HG03103 (cell line): ENCODE measurements around the gene SUOX.
A peak's percentile ranks its signal among the peaks of the same experiment; 100 is the strongest.
"Not testable (repeated sequence)": the region's sequence is repeated elsewhere in the genome, so short reads cannot be mapped to it uniquely, and the experiment has no call there.

Source experiments
- ATAC-seq: cut with Tn5 transposase; IDR thresholded peaks from one replicate; pipeline ENCODE4 v1.9.1; 2021; ENCODE audit warnings: low read depth; ENCODE audit not compliant: unreplicated experiment

Gene SUOX

DNA sequence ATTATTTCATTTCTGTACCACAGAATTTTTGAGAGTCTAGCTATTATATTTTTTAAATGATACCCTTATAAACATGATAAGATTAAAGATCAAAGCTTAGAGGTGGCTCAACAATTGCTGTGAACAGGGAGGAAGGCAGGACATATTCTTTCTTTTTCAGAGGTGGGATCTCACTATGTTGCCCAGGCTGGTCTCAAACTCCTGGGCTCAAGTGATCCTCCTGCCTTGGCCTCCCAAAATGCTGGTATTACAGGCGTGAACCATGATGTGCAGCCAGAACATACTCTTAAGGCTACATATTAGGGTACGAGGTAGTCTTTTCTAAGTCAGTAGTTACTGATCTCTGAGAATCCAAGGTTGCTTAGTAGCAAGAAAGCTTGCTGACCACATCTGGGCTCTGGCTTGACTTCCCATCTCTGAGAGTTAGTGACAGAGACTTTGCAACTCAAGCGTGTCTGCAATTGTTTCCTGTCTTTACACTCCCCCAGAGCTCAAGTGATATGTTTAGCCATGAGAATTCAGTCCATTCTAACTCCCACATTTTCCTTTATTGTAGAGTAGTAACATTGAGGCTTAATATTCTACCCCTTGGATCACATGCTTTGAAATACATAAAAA lies 14.6 kb upstream of the SUOX start:
- ATAC-seq, result peak; percentile 97

DNA sequence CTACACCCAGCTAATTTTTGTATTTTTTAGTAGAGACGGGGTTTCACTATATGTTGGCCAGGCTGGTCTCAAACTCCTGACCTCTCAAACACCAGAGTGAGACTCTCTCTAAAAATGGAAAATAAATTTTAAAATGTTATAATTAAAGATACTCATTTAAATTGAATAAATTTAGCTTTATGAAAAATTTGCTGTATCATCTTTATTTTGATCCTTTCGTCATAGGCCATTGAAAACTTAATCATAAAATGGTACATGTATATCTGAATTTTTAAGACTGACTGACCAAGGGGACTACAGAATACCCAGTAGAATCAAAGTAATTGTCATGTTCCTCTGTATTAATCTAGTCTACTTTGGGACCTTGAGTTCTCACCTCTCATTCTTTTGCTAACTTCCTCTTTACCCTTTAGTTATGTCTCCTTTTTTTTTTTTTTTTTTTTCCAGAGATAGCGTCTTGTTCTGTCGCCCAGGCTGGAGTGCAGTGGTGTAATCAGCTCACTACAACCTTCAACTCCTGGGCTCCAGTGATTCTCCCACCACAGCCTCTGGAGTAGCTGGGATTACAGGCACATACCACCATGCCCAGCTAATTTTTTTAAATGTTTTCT lies 13.7 kb upstream of the SUOX start:
- no peak for ATAC-seq

- no peak for ATAC-seq
These were observed 12.2 kb upstream of the SUOX start for GRCh38 chr12:55984861-55985260.

DNA sequence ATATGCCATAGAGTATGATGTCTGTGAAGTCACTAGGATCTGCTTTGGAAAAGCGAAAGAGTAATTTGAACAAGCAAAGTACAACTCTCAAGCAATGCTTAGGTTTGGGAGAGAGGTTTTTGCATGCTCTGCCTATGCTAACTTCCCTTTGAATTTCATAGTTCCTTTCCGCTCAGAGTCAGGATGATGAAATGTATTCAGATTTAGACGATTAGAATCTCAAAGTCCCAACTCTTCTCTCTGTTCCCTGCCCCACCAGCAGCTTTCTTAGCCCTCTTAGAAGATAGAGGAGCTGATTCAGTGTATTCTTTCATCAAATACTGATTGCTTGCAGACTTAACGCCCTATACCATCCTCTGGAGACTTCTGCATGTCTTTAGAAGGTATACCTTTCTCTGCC lies 11.7 kb upstream of the SUOX start:
- no peak for ATAC-seq

DNA sequence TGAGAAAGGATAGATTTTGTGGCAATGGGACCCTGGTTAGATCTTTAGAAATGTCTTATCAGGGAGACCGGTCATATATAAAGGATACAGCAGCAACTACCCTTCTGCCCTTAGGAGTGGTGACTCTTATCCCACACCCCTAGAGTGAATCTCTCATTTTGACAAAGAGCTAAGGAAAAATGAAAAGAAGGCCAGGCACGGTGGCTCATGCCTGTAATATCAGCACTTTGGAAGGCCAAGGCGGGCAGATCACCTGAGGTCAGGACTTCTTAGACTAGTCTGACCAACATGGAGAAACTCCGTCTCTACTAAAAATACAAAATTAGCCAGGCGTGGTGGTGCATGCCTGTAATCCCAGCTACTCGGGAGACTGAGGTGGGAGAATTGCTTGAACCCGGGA lies 11.1 kb upstream of the SUOX start:
- ATAC-seq, result not testable (repeated sequence)

GRCh38 chr12:55991110-55991509 lies 6.0 kb upstream of the SUOX start:
- no peak for ATAC-seq

- no peak for ATAC-seq
These were observed 3.7 kb upstream of the SUOX start for GRCh38 chr12:55993230-55993853.

DNA sequence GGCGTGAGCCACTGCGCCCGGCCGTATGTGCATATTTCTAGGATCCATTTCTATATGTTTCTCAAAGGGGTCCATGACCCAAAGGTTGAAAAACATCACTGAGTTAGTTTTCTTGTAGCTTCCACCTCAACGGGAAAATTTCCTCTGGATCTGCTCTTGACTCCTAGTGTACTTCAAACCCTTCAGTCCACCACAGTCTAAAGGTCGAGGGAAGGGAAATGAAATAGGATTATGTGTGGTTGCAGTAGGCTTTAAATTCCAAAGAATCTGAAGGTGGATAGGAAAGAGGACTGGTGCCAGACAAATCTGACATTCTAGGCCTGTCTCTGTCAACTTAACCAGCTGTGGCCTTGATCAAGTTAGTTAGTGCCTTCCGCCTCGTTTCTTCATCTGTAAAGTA lies 1.7 kb upstream of the SUOX start:
- ATAC-seq, result no peak

- ATAC-seq, result no peak
These were observed 818 bp upstream of the SUOX start for GRCh38 chr12:55996201-55996714.

DNA sequence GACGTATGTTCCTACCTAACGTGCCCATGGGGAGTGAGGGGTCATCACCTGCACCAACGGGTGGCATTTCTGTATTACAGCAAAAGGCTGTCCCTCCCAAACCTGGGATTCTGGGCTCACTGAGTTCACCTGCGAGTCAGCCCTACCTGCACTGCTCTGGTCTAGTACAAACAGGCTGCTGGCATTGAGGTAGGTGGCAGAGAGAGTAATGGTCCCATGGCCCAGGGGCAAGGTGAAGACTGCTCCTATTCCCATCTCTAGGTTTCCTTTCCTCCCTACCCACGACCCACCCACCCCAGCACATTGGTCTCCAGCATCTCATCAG lies 421 bp downstream of the SUOX start:
- ATAC-seq, result no peak

DNA sequence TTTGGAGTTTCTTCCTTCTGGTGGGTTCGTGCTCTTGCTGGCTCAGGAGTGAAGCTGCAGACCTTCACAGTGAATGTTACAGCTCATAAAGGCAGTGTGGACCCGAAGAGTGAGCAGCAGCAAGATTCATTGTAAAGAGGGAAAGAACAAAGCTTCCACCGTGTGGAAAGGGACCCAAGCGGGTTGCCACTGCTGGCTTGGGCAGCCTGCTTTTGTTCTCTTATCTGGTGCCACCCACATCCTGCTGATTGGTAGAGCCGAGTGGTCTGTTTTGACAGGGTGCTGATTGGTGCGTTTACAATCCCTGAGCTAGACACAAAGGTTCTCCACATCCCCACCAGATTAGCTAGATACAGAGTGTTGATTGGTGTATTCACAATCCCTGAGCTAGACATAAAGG lies 2.4 kb downstream of the SUOX start:
- not testable (repeated sequence) for ATAC-seq

- ATAC-seq, result not testable (repeated sequence)
These were observed 3.0 kb downstream of the SUOX start for GRCh38 chr12:55999999-56000540.

GRCh38 chr12:56001487-56002100 lies 4.5 kb downstream of the SUOX start:
- ATAC-seq, result no peak

DNA sequence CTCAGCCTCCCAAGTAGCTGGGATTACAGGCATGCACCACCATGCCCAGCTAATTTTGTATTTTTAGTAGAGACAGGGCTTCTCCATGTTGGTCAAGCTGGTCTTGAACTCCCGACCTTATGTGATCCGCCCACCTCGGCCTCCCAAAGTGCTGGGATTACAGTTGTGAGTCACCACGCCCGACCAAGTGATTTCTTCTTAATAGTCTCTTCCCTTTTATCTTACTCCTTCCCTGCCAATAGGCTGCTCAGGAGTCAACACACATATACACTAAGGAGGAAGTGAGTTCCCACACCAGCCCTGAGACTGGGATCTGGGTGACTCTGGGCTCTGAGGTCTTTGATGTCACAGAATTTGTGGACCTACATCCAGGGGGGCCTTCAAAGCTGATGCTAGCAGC lies 6.3 kb downstream of the SUOX start:
- ATAC-seq, result not testable (repeated sequence)

- no peak for ATAC-seq
These were observed 7.1 kb downstream of the SUOX start for GRCh38 chr12:56004211-56004610.

DNA sequence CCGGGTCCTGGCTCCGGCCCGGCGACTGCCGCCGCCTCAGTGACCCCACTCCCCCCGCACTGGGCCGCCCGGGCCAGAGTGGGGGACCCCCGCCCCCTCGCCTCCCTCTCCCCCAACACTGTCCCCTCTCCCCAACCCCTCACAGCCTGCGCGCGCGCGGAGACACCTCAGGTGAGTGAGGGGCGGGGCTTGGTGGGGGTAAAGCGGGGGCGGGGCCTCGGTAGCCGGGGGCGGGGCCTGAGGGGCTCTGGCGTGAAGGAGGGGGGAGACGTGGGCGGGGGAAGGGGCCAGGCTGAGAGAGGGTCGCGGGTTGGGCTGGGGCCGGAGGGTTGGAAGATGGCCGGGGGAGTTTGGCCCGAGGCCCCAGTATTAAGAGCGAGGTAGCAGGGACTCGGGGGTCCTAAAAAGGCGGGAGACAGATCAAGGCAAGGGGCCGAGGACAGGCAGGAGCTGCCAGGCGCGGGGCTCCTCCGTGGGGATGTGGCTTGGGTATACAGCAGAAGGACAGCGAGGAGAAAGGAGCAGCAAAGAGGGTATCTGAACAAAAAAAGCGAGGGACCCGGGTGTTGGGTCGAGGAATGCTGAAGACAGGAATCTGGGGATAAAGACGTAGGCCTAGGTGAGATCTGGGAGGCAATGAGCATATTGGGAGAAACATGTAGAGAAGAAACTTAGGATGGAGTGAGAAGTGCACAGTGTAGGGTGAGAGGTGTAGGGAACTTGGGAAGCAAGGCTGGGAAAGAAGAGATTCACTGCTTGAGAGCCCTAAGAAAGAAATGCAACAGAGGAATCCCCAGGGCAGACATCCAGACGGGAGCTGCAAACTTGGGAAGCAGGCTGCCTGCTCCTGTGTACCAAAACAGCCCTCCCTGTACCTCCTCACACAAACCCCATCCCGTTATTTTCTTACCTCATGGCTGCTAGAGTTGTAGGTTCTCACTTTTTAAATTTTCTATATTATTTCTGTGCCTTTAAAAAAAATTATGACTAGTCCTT lies 10.8 kb downstream of the SUOX start:
- peak; percentile 25 for ATAC-seq

GRCh38 chr12:56010111-56010570 lies 13.1 kb downstream of the SUOX start:
- ATAC-seq, result no peak

DNA sequence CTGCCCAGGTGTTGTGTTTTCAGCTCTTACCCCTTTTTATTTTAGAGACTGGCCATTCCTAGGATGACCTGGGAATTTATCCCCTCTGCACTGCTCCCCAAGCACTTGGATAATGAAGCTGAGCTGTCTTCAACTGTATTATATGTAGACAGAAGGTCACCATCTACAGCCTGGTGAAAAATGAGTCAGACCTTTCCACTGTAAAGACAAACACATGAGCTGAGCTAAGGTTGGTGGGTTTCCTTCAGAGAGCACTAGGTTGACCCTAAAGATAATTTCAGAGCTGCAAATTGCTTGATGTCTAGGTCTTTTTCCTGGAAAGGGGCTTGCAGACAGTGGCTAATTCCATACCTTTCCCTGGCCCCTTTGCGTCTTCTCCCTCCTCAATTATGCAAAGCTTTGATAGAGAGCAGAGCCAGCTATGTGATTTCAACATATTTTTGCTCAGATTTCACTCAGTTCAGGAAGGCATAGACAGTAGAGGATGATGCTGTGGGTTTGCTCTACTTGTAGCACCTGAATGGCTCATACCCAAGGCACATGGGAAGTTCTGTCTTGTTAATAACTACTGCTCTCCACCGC lies 14.5 kb downstream of the SUOX start:
- ATAC-seq, result no peak

- no peak for ATAC-seq
These were observed 16.4 kb downstream of the SUOX start for GRCh38 chr12:56013482-56013881.

DNA sequence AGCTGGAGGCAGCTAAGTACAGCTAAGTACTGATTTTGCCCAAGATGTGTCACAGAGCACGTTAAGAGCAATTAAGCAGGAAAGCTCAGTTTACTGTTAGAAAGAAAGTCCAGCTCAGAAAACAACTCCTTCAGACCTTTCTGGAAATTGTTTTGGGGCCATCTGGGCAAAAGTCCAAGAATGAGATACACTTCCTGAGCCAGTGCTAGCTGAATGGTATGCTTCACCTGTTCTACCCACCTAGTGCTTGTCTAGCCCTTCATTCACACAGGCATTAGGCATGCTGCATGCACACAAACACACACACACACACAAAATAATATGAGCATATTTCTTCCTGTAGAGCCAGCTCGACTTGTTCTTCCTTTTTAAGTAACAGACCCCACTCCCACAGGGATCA lies 17.1 kb downstream of the SUOX start:
- ATAC-seq, result no peak
